Measurements from ENCODE around the gene PGF. TPM values are rescaled to one million over a fixed set of nuclear protein-coding genes. Genes with fewer than 3 reads are reported as not detected.

PGF gene
- total RNA-seq, 1 donor from 2014 or later = 20.2 TPM

- DNase-seq (ENCODE audit: low read depth in 2 of 2) = peak in 1 of 2 donors; percentile 35
These were observed 35.8 kb downstream of the PGF start for GRCh38 chr14:74919421-74920165.

DNA sequence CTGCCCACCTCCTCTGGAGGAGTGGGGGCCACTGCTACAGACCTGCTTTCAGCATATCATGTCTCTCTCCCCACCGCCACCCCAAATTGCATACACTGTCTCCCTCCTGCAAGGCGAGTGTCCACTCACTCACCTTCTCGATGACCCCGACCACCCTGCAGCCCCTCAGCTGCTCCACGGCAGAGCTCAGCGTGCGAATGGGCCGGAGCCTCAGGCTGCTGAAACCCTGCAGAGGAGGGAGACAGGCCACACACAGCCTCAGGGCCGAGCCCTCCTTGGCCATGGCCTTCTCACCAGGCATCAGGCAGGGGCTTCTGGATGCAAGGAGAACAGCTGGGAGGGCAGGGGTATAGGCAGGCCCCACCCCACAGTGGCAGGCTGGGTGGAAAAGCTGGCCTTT is 37.0 kb downstream of the PGF start:
- DNase-seq (ENCODE audit: low read depth in 2 of 2) = no peak

- peak in 1 of 2 donors; percentile 47 for DNase-seq (ENCODE audit: low read depth in 2 of 2)
These were observed 37.7 kb downstream of the PGF start for GRCh38 chr14:74917646-74918081.

DNA sequence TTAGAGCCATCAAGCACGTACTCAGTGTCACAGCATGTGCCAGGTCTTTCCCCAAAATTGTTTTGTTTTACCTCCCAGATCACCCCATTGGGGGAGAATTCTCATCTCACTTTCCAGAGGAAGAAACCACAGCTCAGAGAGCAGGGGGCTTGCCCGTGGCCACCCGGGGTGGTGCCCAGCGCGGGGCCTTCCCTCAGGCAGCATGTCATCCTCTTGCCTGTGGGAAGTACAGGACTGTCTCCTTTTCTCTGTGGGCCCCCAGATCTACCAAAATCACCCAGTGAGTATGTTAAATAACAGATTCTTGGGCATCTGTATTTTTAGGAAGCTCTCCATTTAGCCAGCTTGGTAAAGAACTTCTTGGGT is 38.2 kb downstream of the PGF start:
- DNase-seq (ENCODE audit: low read depth in 2 of 2) = no peak

- DNase-seq (ENCODE audit: low read depth in 2 of 2) = no peak
These were observed 39.6 kb downstream of the PGF start for GRCh38 chr14:74915826-74916225.

- no peak for DNase-seq (ENCODE audit: low read depth in 2 of 2)
These were observed 40.0 kb downstream of the PGF start for GRCh38 chr14:74915426-74915825.

GRCh38 chr14:74913986-74914573 is 41.3 kb downstream of the PGF start:
- DNase-seq (ENCODE audit: low read depth in 2 of 2) = peak; percentile 80 to 81

DNA sequence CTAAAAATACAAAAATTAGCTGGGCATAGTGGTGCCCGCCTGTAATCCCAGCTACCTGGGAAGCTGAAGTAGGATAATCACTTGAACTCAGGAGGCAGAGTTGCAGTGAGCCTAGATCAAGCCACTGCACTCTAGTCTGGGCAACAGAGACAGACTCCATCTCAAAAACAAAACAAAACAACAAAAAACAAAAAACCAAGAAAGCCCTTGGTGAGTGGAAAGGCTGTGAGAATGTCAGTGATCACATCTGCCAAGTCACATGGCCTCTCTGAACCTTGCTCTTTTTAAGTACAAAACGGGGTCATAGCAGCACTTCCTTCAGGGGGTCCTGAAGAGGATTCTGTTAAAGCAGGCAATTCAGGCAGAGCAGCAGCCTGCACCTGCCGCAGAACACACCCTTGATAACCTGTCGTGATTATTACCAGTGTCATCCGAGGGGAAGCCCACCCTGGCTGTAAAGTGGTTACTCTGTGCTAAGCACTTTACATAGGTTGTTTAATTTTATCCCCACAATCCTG is 41.9 kb downstream of the PGF start:
- no peak for DNase-seq (ENCODE audit: low read depth in 2 of 2)

GRCh38 chr14:74912801-74913200 is 42.6 kb downstream of the PGF start:
- no peak for DNase-seq (ENCODE audit: low read depth in 2 of 2)

DNA sequence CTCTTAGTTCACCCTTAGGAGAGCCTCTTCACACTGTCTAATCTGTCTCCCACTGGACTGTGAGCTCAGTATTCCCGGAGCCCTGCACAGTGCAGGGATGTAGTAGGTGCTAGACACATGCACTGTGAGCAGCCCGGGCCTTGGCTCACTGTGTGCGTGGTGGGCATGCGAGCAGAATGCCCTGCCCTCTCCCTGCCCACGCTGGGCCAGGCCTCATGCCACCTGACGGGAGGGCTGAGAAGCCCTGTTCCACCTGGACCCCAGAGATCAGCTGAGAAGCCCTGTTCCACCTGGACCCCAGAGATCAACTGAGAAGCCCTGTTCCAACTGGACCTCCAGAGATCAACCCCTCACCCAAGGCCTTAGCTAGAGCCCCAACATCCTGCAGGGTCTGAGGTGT is 43.3 kb downstream of the PGF start:
- no peak for DNase-seq (ENCODE audit: low read depth in 2 of 2)

DNA sequence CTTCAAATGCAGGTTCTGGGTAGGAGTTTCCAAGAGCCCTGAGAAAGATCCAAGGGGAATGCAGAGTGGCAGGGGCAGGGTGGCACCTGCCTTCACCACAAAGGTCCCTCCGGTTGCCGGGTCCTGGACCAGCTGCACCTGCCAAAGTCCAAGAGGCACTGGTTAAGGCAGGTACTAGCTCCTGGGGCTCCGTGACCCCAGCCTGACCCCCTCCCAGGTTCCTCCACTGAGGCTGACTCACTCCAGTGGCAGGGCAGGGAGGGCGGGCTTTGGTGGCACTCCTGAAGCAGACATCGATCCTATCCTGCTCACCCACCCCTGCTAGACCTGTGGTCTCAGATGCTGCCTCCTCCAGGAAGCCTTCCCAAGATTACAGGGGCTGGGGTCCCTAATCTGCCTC is 43.7 kb downstream of the PGF start:
- DNase-seq (ENCODE audit: low read depth in 2 of 2) = no peak

DNA sequence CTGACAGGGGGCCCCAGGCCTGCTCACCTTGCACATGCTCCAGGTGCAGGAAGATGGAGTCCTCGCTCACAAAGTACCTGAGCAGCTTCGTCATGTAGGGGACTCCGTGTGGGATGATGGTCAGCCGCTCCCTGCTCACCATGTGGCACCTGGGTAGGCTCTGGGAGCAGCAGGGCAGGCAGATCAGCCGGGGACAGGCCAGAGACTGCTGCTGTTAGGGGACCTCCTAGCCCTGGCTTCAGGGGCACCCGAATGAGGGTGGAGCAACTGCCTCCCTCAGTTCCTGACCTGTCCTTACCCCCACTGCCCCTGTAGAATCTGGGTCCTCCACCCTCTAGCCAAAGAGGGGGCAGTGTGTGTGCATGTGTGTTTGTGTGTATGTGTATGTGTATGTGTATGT is 44.2 kb downstream of the PGF start:
- no peak for DNase-seq (ENCODE audit: low read depth in 2 of 2)

- DNase-seq (ENCODE audit: low read depth in 2 of 2) = no peak
These were observed 44.8 kb downstream of the PGF start for GRCh38 chr14:74910556-74910955.

- no peak for DNase-seq (ENCODE audit: low read depth in 2 of 2)
These were observed 45.5 kb downstream of the PGF start for GRCh38 chr14:74909911-74910310.

- DNase-seq (ENCODE audit: low read depth in 2 of 2) = no peak
These were observed 45.9 kb downstream of the PGF start for GRCh38 chr14:74909501-74909900.

DNA sequence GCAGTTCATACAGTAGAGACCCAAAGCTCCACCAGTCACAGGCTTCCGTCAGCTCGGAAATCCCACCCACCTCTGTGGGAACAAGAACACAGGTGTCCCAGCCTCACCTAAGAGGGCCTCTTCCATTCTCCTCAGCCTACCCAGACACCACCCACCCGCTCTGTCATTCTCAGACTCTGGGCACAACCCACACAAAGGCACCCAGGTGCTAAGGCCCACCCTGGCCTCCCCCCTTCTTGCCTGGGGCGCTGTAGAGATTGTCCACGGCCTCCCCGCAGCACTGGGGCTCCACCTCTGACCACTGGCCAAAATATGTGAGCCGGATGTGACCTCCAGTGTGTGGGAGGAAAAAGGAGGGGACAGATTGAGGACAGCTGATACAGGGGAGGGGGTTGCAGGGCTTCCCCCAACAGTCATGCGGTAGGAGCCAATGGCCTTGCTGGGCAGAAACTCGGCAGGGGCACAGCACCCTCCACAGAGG is 46.5 kb downstream of the PGF start:
- DNase-seq (ENCODE audit: low read depth in 2 of 2) = peak in 1 of 2 donors; percentile 42

- DNase-seq (ENCODE audit: low read depth in 2 of 2) = no peak
These were observed 47.7 kb downstream of the PGF start for GRCh38 chr14:74907744-74908143.

DNA sequence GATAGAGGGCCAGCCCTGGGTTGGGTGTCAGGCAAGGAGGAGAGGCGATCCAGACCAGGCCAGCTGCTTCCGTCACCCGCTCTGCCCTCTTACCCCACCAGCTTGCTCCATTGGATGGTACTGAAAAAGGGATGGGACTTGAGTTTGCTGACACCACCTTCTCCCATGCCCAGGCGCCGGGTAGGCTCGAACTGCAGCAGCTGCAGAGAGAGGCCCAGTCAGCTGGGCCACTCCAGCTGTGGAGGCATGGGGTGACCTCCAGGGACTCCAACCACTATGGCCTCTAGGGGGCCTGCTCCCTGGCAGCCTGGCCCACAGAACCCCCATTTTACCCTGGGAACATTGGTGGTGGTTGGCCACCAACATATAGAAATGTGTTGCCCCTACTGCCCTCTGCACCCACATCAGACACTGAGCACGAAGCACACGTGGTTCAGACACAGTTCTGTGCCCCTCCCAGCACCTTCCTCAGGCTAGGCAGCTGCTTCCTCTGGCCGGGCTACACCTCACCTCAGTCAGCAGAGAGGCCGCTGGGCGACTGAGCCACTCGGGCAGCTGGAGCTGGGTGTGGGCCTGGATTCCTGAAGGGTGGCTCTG is 48.4 kb downstream of the PGF start:
- DNase-seq (ENCODE audit: low read depth in 2 of 2) = peak in 1 of 2 donors; percentile 40

GRCh38 chr14:74905595-74906142 is 49.7 kb downstream of the PGF start:
- DNase-seq (ENCODE audit: low read depth in 2 of 2) = peak; percentile 50 to 73

DNA sequence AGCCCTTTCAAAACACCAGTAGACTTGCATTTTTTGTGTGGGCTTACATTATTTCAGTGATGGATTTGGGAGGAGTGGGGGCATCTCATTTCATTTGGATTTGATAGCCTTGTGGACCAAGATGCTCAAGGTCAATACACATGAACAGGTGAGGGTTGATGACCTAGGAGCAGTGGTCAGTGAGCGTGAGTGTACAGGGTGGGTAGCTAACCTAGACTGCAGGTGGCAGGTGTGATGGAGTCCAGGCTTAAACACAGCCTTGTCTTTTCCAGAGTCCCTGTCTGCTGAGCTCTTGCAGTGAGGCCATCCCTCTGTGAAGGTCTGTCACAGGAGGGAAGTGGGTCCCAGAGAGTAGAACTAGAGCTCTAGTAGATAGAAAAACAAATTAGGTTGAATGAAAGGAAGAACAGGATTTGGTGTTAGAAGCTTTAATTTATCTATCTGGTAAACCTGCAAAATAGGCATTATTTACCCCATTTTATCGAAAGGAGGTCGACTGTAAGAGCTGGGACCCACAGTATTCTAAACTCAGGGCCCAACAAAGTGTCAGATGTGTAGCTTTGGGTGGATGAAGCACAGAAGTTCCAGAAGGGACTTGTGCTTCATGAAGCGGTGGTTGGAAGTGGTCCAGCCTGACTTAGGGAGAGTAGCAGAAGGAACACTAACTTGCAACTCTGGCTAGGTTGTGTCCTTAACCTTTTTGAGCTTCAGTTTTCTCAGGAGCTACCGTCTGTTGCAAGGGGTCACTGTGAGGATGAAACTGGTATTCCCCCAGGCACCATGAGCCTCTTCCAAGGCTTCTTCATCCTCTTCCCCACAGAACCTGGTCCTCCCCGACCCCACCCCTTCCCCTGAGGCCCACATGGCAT is 50.5 kb downstream of the PGF start:
- DNase-seq (ENCODE audit: low read depth in 2 of 2) = no peak

Measured in lung microvascular endothelial cell (primary cell).